Hepatocyte (in vitro differentiated cells): Measurements from ENCODE around the gene RPS6KA2.

Source experiments
- CTCF ChIP-seq: fragments of 200-600 bp; sonication (generic); IDR thresholded peaks from 2 replicates; pipeline ENCODE4 v1.5.1; 2016; ENCODE audit warnings: antibody characterized with exemption, mild to moderate bottlenecking; ENCODE audit not compliant: poor library complexity
- EZH2phosphoT487 ChIP-seq: fragments of 200-600 bp; sonication (generic); IDR thresholded peaks from one replicate; pipeline ENCODE4 v1.6.1; 2018; ENCODE audit warnings: antibody characterized with exemption, mild to moderate bottlenecking, low read depth, moderate library complexity; ENCODE audit not compliant: unreplicated experiment, severe bottlenecking

GRCh38 chr6:166540631-166541331, 86.3 kb downstream of the RPS6KA2 start:
- no peak for TF ChIP-seq CTCF
- TF ChIP-seq EZH2phosphoT487, result no peak
